Measurements from ENCODE around the gene ERCC5. TPM values are rescaled to one million over a fixed set of nuclear protein-coding genes. Genes with fewer than 3 reads are reported as not detected.

Gene ERCC5
- total and polyA plus RNA-seq, 9 of the 15 experiments (the other 6 are each of a cell fraction or from before 2014, with no cell fraction given) = 7.4 to 43.1 (median 33.9) TPM

DNA sequence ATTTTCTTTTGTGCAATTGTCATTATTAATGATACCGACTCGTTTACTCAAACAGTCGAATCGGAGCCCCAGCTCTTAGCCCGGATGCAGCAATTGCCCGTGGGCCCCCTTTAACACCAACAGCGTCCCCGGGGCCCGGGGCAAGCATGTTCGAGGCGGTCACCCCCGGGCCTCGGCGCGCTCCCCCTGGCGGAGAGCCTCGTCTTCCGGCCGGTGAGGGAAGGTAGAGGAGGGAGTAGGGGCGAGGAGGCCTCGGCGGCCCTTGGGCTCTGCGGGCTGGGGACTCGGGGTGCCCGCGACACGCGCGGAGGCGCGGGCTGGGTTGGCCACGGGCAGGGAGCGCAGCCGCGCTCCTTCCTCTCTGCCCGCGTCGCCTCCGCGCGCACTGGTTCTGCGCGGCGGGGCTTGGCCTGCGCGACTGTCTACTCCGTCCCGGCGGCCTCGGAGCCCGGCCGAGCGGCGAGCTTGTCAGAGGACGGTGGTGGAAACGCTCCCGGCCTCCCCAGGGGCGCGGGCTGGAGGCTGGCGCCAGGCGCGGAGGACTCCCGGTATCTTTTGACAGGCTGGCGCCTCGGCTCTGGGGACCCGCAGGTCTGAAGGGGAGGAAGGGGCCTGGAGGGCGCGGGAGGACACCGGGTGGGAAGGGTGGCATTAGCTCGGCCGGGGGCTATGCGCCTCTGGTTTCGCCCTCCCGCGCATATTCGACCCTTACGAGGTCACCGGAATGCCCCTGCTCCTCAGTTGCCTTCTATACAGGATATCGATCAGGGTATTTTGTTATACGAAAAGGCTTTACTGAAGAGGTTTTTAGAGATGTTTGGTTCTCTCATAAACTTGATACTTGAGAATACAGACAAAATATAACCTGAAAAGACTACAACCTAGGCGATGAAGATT lies 45.4 kb upstream of the ERCC5 start (continued):
- TF ChIP-seq TAL1 (IDR thresholded peaks at IDR 0.05) = no peak
- peak; percentile 40; the same call in 1 of the 2 replicates for TF ChIP-seq CXXC5 (CRISPR knock-in tag; IDR thresholded peaks at IDR 0.05)
- no peak for TF ChIP-seq ZKSCAN1 (IDR thresholded peaks at IDR 0.05; ENCODE audit: low read depth, low read length)
- TF ChIP-seq IRF2 (CRISPR knock-in tag; IDR thresholded peaks at IDR 0.05) = no peak
- no peak for TF ChIP-seq EWSR1 (IDR thresholded peaks at IDR 0.05; ENCODE audit: borderline replicate concordance, low read depth, partially characterized antibody)
- TF ChIP-seq FOXA1 (IDR thresholded peaks at IDR 0.05; ENCODE audit: borderline replicate concordance) = no peak
- TF ChIP-seq, protein P1, sequence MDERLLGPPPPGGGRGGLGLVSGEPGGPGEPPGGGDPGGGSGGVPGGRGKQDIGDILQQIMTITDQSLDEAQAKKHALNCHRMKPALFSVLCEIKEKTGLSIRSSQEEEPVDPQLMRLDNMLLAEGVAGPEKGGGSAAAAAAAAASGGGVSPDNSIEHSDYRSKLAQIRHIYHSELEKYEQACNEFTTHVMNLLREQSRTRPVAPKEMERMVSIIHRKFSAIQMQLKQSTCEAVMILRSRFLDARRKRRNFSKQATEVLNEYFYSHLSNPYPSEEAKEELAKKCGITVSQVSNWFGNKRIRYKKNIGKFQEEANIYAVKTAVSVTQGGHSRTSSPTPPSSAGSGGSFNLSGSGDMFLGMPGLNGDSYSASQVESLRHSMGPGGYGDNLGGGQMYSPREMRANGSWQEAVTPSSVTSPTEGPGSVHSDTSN (CRISPR knock-in tag; IDR thresholded peaks at IDR 0.05; ENCODE audit: low read depth) = no peak
- TF ChIP-seq, protein P1 (tag; conservative IDR thresholded peaks at IDR 0.05; ENCODE audit: low read depth) = no peak
- peak; percentile 89 for TF ChIP-seq RBBP5 (IDR thresholded peaks at IDR 0.05; ENCODE audit: borderline replicate concordance, insufficient read depth, low read length, poor library complexity, severe bottlenecking)
- no peak for TF ChIP-seq ZNF12 (CRISPR knock-in tag; IDR thresholded peaks at IDR 0.05)
- TF ChIP-seq TAF15 (IDR thresholded peaks at IDR 0.05; ENCODE audit: low read depth, low read length) = no peak
- no peak for TF ChIP-seq ZNF561 (CRISPR knock-in tag; conservative IDR thresholded peaks at IDR 0.05)
- TF ChIP-seq GABPB2 (CRISPR knock-in tag; conservative IDR thresholded peaks at IDR 0.05) = no peak
- no peak for TF ChIP-seq RFX5 (IDR thresholded peaks at IDR 0.05; ENCODE audit: low read depth, low read length)
- peak; percentile 58; the same call in 1 of the 2 replicates for TF ChIP-seq POLR2A (conservative IDR thresholded peaks at IDR 0.05)
- no peak for TF ChIP-seq ZNF445 (CRISPR knock-in tag; IDR thresholded peaks at IDR 0.05; ENCODE audit: low read depth)
- TF ChIP-seq, protein P2, sequence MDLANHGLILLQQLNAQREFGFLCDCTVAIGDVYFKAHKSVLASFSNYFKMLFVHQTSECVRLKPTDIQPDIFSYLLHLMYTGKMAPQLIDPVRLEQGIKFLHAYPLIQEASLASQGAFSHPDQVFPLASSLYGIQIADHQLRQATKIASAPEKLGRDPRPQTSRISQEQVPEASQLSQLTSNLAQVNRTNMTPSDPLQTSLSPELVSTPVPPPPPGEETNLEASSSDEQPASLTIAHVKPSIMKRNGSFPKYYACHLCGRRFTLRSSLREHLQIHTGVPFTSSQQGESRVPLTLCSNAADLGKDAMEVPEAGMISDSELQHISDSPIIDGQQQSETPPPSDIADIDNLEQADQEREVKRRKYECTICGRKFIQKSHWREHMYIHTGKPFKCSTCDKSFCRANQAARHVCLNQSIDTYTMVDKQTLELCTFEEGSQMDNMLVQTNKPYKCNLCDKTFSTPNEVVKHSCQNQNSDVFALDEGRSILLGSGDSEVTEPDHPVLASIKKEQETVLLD (IDR thresholded peaks at IDR 0.05) = no peak
- no peak for TF ChIP-seq SPI1 (IDR thresholded peaks at IDR 0.05; ENCODE audit: borderline replicate concordance, low read depth, low read length)
- no peak for TF ChIP-seq SREBF2 (CRISPR knock-in tag; IDR thresholded peaks at IDR 0.05)
- peak; percentile 93 for TF ChIP-seq ZFX (CRISPR knock-in tag; IDR thresholded peaks at IDR 0.05)
- no peak for TF ChIP-seq NCOA4 (IDR thresholded peaks at IDR 0.05; ENCODE audit: partially characterized antibody)
- no peak; the same call in 1 of the 2 replicates for TF ChIP-seq NCOA6 (IDR thresholded peaks at IDR 0.05)
- no peak for TF ChIP-seq NELFE (IDR thresholded peaks at IDR 0.05; ENCODE audit: insufficient read depth, insufficient read length)
- TF ChIP-seq DMBX1 (CRISPR knock-in tag; IDR thresholded peaks at IDR 0.05; ENCODE audit: borderline replicate concordance) = no peak

Measured in K562 (cell line).